ENCODE data around the gene FAM13A.

Gene FAM13A

DNA sequence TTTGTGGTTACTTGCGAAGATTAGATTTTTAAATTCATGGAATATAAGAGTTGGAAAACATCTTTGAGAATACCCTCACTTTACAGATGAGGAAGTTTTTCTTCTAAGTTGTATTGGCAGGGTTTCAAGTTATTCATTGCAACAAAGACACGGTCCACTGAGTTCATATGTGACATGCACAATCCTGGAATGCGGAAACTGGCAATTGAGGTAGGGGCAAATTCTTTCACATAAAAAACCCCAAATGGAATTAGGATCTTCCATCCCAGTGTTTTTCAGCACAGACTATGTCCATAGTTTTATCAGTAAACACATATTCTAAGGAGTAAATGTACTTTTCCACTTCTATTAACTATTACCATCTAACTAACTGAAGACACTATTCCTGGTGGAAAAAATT lies 277.6 kb downstream of the FAM13A start:
- no peak for DNase-seq (ENCODE audit: low read depth, low spot score)

DNA sequence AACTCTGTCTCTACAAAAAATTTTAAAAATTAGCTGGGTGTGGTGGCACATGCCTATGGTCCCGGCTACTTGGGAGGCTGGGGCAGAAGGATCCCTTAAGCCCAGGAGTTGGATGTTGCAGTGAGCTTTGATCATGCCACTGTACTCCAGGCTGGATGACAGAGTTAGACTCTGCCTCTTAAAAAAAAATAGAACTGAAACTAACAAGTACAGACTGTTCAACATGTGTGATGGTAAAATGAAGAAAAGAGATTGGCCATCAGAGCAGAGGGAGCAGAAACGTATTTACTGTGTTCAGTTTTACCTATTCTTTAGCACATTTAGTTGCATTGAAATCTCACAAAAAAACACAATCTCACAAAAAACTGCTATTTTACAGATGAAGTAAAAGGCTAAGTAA lies 281.5 kb downstream of the FAM13A start:
- no peak for DNase-seq (ENCODE audit: low read depth, low spot score)

DNA sequence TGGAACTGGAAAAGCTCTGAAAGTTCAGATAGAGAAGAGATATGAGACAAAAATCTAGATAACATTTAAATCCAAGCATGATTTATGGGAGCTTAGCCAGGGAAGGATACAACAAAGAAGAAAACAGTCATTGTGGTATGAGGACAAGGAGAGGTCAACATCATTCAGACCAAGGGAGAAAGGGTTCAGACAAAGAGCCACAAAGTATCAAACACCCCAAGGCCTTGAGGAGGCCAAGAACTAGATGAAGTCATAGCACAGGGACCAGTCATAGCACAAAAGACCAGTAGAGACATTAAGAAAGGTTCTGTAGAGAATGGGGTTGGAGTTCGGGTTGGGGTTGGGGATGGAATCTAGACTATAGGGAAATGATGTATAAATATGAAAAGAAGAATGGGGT lies 282.0 kb downstream of the FAM13A start:
- no peak for DNase-seq (ENCODE audit: low read depth, low spot score)

DNA sequence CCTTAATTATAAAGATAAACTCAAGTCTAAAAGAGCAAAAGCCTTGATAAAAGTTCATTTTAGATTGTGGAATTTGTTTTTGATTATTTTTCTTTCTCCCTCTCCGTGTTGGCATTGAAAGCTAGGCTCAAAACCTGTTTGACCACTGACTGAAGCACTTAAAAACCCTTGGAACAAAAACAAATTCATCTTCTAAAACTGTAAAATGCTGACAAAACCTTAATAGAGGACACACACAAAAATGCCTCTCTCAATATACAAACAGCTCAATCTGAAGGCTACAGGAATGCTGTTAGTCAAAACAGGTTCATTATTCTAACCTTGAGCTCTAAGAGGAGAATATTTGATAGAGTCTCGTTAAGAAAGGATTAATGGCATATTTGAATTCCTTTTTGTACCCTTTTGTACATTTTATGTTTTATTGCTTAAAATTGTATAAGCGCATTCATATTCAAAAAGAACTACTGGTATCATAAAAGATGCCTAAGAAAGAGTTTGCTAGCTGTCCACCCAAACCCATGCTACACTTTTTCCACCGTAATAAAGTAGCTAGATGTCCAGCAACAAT lies 285.0 kb downstream of the FAM13A start:
- DNase-seq (ENCODE audit: low read depth, low spot score) = no peak

DNA sequence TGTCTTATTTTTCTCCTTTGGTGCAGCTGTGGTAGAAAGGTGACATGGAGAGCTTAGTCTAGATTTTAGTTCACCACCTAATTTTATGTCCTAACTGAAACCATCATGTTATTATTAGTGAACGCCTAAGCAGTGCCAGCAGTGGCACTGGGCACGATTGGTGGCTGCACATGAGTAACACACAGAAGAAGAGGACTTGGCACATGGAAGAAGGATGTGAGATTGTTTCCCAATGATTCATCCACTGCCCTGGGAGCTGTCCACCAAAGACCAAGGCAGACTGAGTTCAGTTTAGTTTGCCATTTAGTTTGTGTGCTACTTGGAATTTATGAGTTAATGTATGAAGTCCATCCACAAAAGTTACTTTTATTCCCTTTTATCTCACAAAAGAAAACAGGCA lies 291.3 kb downstream of the FAM13A start:
- no peak for DNase-seq (ENCODE audit: low read depth, low spot score)

DNA sequence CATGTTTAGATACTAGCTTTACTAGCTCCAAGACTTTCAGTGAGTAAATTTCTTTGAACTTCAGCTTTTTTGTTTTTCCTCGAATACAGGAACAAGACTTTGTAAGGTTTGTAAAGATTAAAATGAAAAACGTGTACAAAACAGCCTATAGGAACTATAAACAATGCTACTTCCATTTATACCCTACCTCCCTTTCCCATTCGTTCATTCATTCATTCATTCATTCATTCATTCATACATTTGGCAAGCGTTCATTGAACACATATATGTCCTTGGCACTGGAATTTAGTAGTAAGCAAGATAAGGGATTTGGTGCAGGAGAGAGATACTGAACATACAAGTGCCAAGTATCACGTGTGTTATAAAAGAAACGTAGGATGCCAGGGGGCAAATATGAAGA lies 293.9 kb downstream of the FAM13A start:
- no peak for DNase-seq (ENCODE audit: low read depth, low spot score)

DNA sequence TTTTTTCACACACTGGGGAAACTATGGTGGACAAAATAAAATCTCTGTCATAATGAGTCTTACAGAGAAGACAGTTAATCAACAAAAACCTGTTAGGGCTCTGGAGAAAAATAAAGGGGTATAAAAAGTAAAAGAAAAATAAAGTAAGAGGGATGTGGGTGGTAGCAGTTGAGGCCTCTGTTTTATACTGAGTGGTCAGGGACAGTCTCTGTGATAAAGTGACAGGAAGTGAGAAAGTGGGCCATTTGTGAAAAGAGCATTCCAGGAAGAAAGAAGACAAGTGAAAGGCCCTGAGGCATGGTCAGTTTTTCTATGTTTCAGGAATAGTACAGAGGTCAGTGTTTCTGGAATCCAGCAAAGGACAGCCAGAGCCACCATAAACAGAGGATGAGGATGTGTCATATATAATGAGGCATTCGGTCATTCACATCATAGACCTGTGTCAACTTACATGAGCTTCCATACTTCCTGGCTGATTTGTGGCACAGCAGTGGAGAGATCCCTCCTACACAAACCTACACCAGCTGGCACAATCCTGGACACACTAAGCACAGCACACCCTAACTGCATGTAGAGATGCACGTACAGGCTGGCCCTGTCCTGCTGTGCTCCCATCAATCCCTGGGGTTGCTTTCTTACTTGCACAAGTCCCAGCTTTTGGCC lies 295.0 kb downstream of the FAM13A start:
- no peak for DNase-seq (ENCODE audit: low read depth, low spot score)

DNA sequence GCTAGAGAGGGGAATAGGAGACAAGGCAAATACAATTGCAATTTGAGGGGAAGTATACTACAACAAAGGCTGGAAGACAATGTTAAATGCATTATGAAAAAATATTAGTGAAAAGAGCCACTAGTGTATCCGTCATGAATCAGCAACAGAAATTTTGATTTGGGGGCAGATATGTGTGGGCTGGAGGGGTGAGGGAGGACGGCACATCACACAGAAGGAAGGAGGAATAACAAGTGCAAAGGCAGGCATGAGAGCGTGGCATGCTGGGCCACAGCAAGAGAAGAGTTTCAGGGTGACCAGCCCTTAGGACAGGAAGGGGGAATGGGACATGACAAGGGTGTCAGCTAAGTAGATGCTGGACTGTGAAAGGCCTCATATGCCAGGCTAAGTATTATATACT lies 295.6 kb downstream of the FAM13A start:
- no peak for DNase-seq (ENCODE audit: low read depth, low spot score)

DNA sequence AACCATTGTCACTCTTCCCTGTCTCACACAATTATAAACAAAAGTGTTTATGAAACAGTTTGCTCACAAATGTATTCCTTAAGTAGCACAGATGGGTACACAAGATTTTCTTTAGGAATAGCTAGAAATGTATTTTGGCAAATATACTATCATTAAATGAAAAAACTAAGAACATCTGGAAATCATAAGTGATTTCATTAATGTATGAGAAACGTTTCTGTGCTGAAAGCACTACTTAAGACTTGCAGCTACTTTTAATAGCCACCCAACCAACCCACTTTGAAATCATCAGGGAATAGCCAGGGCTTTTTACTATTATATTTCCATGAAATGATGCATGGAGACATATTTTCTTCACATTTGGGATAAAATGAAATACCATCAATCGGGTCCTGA lies 297.1 kb downstream of the FAM13A start:
- no peak for DNase-seq (ENCODE audit: low read depth, low spot score)

DNA sequence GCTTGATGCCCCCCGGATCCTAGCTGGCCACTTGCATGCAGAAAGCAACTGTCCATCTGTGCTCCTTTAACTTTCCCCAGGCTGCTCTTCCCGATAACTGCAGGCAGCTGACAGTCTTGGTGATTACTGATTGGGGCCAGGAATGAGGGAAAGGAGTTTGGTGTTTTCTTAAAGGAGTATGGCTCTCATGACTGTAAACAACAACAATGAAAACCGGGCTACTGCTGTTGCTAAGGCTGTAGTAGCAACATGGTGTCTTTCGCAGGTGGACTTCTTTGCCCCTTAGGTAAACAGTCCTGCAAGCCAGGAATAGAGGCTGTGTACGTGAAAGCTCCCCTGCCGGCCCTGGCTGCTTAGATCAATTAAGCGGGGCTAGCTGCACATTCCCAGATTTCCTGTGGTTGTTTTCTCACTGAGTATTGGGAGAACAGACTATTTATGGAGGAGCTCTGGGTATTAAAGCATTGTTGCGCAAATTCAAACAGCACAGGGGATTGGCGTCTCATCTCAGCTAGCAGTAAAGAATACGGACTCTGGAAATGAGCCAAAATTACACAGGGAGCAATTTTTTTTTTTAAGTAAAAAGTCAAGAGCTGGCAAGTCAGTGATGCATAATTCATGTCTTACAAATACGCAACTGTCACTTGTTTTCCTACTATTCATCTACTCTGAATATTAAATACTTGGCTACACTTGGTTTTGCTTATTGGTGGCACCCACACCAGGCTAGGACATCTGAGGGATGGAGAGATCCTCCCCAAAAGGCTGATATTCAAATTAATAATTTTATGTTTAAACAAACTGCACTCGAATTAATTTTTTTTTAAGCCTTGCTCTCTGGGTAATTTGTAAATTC lies 297.7 kb downstream of the FAM13A start:
- no peak for DNase-seq (ENCODE audit: low read depth, low spot score)

DNA sequence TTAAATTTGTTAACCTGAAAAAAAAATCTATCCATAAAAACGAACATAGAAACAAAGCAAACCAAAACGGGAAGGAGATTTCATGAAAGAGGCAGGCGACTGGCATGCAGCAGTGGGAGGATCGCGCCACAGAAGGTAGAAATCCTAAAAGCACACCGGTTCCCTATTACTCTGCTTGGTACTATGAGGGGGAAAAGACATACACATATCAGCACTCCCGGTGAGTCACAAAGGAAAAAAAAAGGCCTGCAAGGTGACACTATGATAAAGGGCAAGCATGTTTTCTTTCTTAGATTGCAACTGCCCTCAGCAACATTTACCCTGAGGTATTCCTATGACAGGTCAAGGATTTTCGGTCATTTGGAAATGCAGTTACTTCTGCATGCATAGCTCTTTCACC lies 298.7 kb downstream of the FAM13A start:
- DNase-seq (ENCODE audit: low read depth, low spot score) = no peak

DNA sequence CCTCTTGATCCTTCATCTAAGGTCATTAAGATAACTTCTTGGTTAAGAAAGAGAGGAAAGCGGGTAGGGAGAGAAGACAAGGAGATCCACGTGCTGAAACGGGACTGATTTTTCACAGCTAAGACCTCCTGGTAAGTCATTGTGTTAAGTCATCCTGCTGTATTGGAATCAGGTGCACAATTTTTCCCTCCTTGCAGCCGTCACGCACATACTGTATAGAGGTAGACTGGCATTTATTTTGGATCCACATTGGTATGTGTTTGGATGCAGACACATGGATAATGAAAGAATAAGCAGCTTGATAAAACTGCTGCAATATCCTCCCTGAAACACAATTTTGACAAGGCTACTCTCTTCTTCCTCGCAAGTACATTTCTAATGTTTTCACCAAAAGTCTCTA lies 299.2 kb downstream of the FAM13A start:
- DNase-seq (ENCODE audit: low read depth, low spot score) = no peak

DNA sequence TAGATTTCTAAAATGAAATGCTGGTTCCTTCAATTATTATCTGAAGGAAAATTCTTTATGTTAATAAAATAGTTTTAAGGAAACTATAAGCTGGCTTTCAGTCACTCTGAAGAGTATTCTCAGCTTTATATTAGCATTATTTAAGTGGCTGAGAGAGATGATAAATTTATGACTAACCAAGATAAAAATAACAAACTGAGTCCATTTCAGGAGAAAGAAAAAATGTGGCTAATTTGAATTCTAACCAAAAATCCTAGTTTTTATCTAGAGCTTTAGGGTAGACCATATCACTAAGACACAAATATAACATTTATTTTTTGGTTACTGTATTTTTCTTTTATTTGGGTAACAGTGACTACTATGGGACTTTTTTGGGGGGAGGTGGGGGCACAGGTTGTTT lies 299.9 kb downstream of the FAM13A start:
- DNase-seq (ENCODE audit: low read depth, low spot score) = no peak

DNA sequence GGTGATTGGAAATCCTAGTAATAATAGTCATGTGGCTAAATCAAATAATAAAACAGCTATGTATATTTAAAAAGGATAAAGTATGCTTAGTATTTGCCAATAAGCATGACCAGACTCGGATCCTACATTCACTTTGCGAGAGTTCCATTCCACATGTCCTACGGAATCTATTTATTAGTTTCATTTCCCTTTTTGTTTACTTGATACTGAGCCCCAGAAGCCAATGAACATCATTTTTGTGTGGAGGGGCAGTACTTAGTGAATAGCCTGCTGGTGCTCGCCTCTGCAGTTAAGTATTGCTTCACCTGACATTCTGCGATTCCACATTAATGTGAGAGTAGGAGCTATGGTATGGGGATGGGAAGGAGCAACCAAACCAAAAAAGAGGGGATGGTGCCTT lies 300.8 kb downstream of the FAM13A start:
- DNase-seq (ENCODE audit: low read depth, low spot score) = no peak

DNA sequence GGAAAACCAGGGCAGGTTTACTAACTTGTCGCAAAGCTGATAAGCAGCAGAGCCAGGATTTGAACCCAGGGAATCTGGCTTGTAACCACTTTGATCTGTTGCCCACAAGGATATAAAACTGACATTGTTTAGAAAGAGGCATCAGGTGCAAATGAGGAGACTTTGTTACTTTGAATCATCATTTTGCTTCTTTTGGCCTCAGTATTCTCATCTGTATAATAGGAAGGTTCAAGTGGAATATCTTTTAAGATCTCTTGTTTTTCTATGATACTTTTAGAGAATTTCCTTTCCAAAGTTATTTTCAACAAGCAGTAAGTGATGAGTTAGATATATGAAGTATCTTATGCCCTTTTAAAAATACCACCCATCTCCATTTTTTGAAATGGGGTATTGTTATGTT lies 301.5 kb downstream of the FAM13A start:
- DNase-seq (ENCODE audit: low read depth, low spot score) = no peak

DNA sequence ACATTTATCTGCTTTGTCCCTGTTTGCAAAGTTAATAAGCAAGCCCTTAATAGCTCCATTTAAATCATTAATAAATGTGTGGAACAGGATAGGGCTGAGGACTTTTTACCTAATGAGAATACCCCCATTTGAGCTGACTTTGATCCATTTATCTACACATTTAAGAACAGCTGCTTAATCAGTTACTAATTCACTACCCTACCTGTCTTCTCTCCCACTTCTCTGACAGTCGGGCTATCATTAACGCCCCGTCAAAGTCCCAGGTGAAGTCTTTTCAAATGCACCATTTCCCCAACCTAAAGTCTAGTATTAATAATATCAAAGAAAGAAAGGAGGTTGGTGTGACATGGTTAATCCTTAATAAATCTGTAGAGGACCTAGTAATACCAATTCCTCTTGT lies 302.2 kb downstream of the FAM13A start:
- no peak for DNase-seq (ENCODE audit: low read depth, low spot score)

DNA sequence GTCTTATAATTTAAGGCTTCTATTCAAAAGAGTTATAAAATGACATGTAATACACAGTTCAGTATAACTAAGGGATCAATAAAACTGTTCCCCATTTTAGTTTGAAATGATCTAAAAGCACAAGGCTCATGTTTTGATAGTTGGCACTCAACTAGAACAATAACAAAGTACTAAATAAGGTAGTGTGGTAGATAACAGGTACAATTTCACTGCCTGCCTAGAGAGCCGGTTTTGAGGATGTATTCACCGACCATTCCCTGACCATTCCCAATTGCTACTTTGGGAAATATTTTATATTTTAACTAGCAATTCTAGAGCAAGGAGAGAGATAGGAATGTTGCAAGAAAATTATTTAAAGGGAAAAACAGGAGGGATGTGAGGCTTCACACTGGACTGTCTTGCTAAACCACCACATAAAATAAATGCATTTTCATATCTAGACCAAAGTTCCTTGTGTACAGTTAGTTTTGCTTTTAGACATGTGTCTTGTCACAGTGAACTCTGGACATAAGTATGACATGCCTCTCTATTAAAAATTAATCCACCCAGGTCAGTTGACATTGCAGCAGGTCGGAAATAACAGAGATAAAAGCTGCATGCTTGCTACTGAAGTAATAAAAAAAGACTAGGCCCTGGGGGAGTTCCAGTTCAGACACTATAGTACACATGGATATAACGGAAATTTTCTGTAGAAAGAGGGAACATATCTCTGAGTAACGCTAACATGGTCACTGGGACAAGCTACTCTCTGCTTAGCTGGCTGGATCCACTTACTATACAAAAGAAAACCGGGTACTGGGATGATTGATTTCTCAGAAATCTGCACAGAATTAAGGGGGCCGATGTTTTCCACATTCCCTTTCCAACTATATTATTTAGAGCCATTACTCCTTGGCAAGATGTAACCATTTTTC lies 303.1 kb downstream of the FAM13A start:
- DNase-seq (ENCODE audit: low read depth, low spot score) = no peak

DNA sequence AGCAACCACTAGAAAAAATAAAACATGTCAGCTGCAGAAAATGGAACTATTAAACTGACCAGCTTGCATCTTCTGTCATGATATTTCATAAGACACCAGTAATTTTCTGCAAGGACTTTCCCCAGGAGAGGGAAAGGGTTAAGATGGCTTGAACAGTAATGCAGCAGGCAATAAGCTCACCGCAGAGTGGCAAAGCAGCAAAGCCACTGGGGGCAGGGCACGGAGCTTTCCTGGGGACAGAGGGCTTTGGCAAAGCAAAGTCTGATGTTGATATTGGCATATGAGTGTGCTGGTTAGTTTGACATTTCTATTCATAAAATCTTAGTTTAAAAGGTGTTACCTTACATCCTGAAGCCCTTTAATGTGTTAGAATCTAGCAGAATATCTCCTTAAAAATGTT lies 304.2 kb downstream of the FAM13A start:
- DNase-seq (ENCODE audit: low read depth, low spot score) = no peak

DNA sequence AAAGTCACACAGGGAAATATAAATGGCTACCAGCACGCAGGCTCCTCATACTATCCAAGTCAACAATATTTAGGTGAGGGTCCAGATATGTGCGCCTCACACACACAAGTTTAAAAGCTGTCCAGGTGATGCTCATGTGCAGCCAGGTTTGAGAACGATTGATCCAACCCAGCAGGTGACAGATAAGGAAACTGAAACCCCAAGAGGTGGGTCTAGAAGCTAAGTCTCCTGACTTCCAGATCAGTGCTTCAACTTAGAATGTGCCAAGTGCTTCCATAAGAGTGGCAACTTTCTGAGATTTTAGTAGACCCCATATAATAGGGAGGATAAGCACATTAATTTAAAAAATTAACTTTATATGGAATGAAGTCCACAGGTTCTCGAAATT lies 304.9 kb downstream of the FAM13A start:
- no peak for DNase-seq (ENCODE audit: low read depth, low spot score)

DNA sequence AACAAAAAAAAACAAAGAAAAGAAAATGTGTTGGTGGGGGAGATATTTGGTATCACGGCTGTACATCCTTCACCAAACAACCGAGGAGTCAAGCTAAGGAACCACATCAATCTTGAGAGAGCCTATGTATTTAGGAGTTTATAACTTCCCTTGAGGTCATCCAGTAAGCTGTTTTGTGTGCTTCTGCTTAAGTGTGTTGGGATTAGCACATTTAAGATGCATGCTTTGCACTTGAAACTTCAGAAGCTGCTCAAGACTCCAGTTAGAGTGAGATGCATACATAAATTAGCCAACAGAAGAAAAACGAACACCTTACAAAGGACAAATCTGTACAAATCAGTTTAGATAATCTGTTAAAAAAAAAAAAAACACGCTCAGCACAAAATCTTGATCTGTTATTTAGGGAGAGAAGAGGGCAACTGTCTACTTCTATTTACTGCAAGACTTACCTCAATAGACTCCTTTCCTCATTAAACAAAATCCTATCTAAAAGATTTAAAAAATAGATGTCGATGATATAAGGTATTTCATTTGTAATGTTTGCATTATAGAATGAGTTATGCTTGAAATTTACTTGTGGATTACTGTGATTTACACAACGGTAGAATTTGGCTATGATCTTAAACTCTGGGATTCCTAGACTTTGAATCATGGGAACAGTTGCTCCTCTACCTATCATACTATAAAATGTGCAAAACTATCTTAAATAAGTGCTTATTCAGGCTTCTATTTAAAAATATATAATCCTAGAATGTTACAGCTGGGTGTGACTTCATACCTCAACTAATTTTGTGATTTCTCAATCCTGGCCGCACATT lies 305.5 kb downstream of the FAM13A start:
- no peak for DNase-seq (ENCODE audit: low read depth, low spot score)

DNA sequence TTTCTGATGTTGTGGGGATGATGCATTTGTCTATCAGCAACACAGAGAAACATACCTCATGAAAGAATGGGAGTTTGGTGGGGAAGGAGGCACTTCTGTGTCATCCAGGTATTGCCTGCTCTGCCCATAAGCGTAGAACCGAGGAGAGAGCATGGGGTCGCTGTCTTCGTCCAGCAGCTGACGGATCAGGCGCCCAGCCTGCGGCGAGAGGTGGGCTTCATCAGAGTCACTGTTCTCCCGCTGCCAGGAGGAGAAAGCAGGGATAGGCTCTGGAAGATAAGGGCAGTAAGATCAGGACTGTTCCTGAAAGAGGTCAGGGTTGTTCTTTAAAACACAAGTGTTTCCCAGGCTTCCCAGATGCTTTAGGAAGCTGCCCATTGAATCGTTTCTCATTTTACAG lies 306.6 kb downstream of the FAM13A start:
- no peak for DNase-seq (ENCODE audit: low read depth, low spot score)

Measured in iPS DF 19.7 (cell line).